Ascending aorta (tissue), 2 donors: ENCODE results near the gene SULF2. TPM values are rescaled to one million over a fixed set of nuclear protein-coding genes. Genes with fewer than 3 reads are reported as not detected.

Experiments used
- DNase-seq, 2 donors: peaks; one replicate each; pipeline ENCODE4 v3.0.0-alpha.2; 2019; ENCODE audit warnings: low spot score in 2 of 2
- H3K27ac ChIP-seq, 2 donors: fragments of 200-600 bp; sonication (generic); one replicate each; pipeline ENCODE4 v1.5.1; 2016 to 2017; ENCODE audit warnings: mild to moderate bottlenecking in 1 of 2
- H3K27me3 ChIP-seq: fragments of 200-600 bp; sonication (generic); one replicate; pipeline ENCODE4 v1.5.1; 2017
- H3K36me3 ChIP-seq, 2 donors: fragments of 200-600 bp; sonication (generic); one replicate each; pipeline ENCODE4 v1.5.1; 2016
- H3K4me1 ChIP-seq, 2 donors: fragments of 200-600 bp; sonication (generic); one replicate each; pipeline ENCODE4 v1.5.1; 2016 to 2017; ENCODE audit warnings: mild to moderate bottlenecking in 1 of 2
- H3K4me3 ChIP-seq, 2 donors: fragments of 200-600 bp; sonication (generic); one replicate each; pipeline ENCODE4 v1.5.1; 2016 to 2017; ENCODE audit warnings: mild to moderate bottlenecking in 1 of 2
- H3K9me3 ChIP-seq, 2 donors: fragments of 200-600 bp; sonication (generic); one replicate each; pipeline ENCODE4 v1.5.1; 2016
- CTCF ChIP-seq, 3 experiments: fragments of 200-600 bp in 2 of 3; fragments of 450-650 bp in 1 of 3; sonication (generic) in 2 of 3; IDR thresholded peaks; one replicate each; pipeline ENCODE4 v1.5.1; 2016 to 2019; ENCODE audit warnings: antibody characterized with exemption in 3 of 3, mild to moderate bottlenecking in 1 of 3, moderate library complexity in 1 of 3
- intact Hi-C: fragments of 100-400 bp; cut with DNase I; formaldehyde crosslinking; loops from one replicate; pipeline ENCODE4 v1.15.1; 2023
- total RNA-seq: library from RNA; depleted of rRNA; stranded (reverse); fragments of >200 nt; gene quantifications from one replicate; pipeline ENCODE4 v1.1.0, GENCODE V29; 2016

Gene SULF2
- total RNA-seq, 1 donor from 2014 or later: 194 TPM

GRCh38 chr20:47675190-47676142 lies 109.8 kb downstream of the SULF2 start:
- no peaks in the 10 kb centered on the region for H3K27me3 ChIP-seq
- DNase-seq: no peak
- intact Hi-C loops: no loop called here
- H3K9me3 ChIP-seq: no peaks in the 10 kb centered on the region
- no peaks in the 10 kb centered on the region for H3K4me1 ChIP-seq
- H3K4me3 ChIP-seq: no peak overlapping the region
- H3K36me3 ChIP-seq: peaks cover 3 to 16% of the 10 kb centered on the region in 2 donors
- no peak for TF ChIP-seq CTCF (IDR thresholded peaks at IDR 0.05)
- no peak overlapping the region for H3K27ac ChIP-seq

- H3K36me3 ChIP-seq: peaks cover 2 to 15% of the 10 kb centered on the region in 2 donors
- TF ChIP-seq CTCF (IDR thresholded peaks at IDR 0.05): no peak
- no peak for DNase-seq
- intact Hi-C loops: no loop called here
- H3K9me3 ChIP-seq: no peaks in the 10 kb centered on the region
- no peak overlapping the region for H3K4me3 ChIP-seq
- no peak overlapping the region for H3K27ac ChIP-seq
- no peaks in the 10 kb centered on the region for H3K27me3 ChIP-seq
- no peaks in the 10 kb centered on the region for H3K4me1 ChIP-seq
Measured at GRCh38 chr20:47674686-47675085, 110.6 kb downstream of the SULF2 start.

GRCh38 chr20:47674145-47674544 lies 111.1 kb downstream of the SULF2 start:
- no peak for DNase-seq
- intact Hi-C loops: no loop called here
- no peak for TF ChIP-seq CTCF (IDR thresholded peaks at IDR 0.05)
- H3K4me1 ChIP-seq: no peaks in the 10 kb centered on the region
- H3K27ac ChIP-seq: no peak overlapping the region
- no peak overlapping the region for H3K4me3 ChIP-seq
- H3K9me3 ChIP-seq: no peaks in the 10 kb centered on the region
- no peaks in the 10 kb centered on the region for H3K27me3 ChIP-seq
- H3K36me3 ChIP-seq: peaks cover 0 to 11% of the 10 kb centered on the region in 2 donors

GRCh38 chr20:47673671-47673955 lies 111.7 kb downstream of the SULF2 start:
- Histone ChIP-seq H3K4me3 (no peak overlapping the region), H3K27me3 (no peaks in the 10 kb centered on the region), H3K36me3 (peaks cover 0 to 11% of the 10 kb centered on the region in 2 donors), H3K9me3 (no peaks in the 10 kb centered on the region), H3K4me1 (no peaks in the 10 kb centered on the region), H3K27ac (no peak overlapping the region)
- no peak for DNase-seq
- intact Hi-C loops: no loop called here
- TF ChIP-seq CTCF (IDR thresholded peaks at IDR 0.05): no peak

GRCh38 chr20:47672886-47673670 lies 112.2 kb downstream of the SULF2 start:
- TF ChIP-seq CTCF (IDR thresholded peaks at IDR 0.05): no peak
- no peaks in the 10 kb centered on the region for H3K9me3 ChIP-seq
- no peaks in the 10 kb centered on the region for H3K4me1 ChIP-seq
- H3K27ac ChIP-seq: no peak overlapping the region
- intact Hi-C loops: no loop called here
- H3K4me3 ChIP-seq: no peak overlapping the region
- no peaks in the 10 kb centered on the region for H3K27me3 ChIP-seq
- peaks cover 0 to 11% of the 10 kb centered on the region in 2 donors for H3K36me3 ChIP-seq
- no peak for DNase-seq
